HG03520 (cell line): ENCODE results near the gene GEMIN5.
"Not testable (repeated sequence)": the region's sequence is repeated elsewhere in the genome, so short reads cannot be mapped to it uniquely, and the experiment has no call there.

ENCODE experiments used
- ATAC-seq: cut with Tn5 transposase; IDR thresholded peaks from one replicate; pipeline ENCODE4 v1.9.1; 2021; ENCODE audit warnings: mild to moderate bottlenecking, moderate library complexity; ENCODE audit not compliant: unreplicated experiment

Gene GEMIN5

GRCh38 chr5:154937718-154938466 lies at the start of gene GEMIN5:
Gene GEMIN5, minus strand, starts transcription at chr5:154938211. Its CDS starts 78 bp downstream, at chr5:154938133.
- ATAC-seq = peak; percentile 80

- ATAC-seq = no peak
Observed at GRCh38 chr5:154986151-154986550, 48.1 kb upstream of the GEMIN5 start.

GRCh38 chr5:154984946-154985516 lies 47.0 kb upstream of the GEMIN5 start:
- no peak for ATAC-seq

GRCh38 chr5:154978294-154978693 lies 40.3 kb upstream of the GEMIN5 start:
- not testable (repeated sequence) for ATAC-seq

GRCh38 chr5:154977409-154977808 lies 39.4 kb upstream of the GEMIN5 start:
- peak; percentile 56 for ATAC-seq

GRCh38 chr5:154976082-154976481 lies 38.1 kb upstream of the GEMIN5 start:
- ATAC-seq = not testable (repeated sequence)

- ATAC-seq = no peak
Observed at GRCh38 chr5:154972476-154973080, 34.6 kb upstream of the GEMIN5 start.

GRCh38 chr5:154971501-154971900 lies 33.5 kb upstream of the GEMIN5 start:
- no peak for ATAC-seq

- no peak for ATAC-seq
Observed at GRCh38 chr5:154970759-154971158, 32.7 kb upstream of the GEMIN5 start.

- no peak for ATAC-seq
Observed at GRCh38 chr5:154968953-154969352, 30.9 kb upstream of the GEMIN5 start.

GRCh38 chr5:154967421-154968024 lies 29.5 kb upstream of the GEMIN5 start:
- no peak for ATAC-seq

- no peak for ATAC-seq
Observed at GRCh38 chr5:154966874-154967273, 28.9 kb upstream of the GEMIN5 start.

GRCh38 chr5:154966081-154966841 lies 28.2 kb upstream of the GEMIN5 start:
- no peak for ATAC-seq

- peak; percentile 97 for ATAC-seq
Observed at GRCh38 chr5:154962494-154962893, 24.5 kb upstream of the GEMIN5 start.

- ATAC-seq = no peak
Observed at GRCh38 chr5:154956712-154957111, 18.7 kb upstream of the GEMIN5 start.

- no peak for ATAC-seq
Observed at GRCh38 chr5:154949781-154950180, 11.8 kb upstream of the GEMIN5 start.

GRCh38 chr5:154948313-154948712 lies 10.3 kb upstream of the GEMIN5 start:
- ATAC-seq = no peak

- ATAC-seq = no peak
Observed at GRCh38 chr5:154947778-154948177, 9.8 kb upstream of the GEMIN5 start.

- ATAC-seq = no peak
Observed at GRCh38 chr5:154945695-154946301, 7.8 kb upstream of the GEMIN5 start.

GRCh38 chr5:154944716-154945115 lies 6.7 kb upstream of the GEMIN5 start:
- no peak for ATAC-seq

GRCh38 chr5:154943527-154943926 lies 5.5 kb upstream of the GEMIN5 start:
- no peak for ATAC-seq
